ENCODE data around the gene SBF1.

Gene SBF1

GRCh38 chr22:50396751-50397370, 78.0 kb downstream of the SBF1 start:
- DNase-seq (ENCODE audit: low spot score), result no peak

All from CD4-positive, alpha-beta T cell treated with Interleukin-15 for 4 hours (primary cell).